Cerebellar cortex (tissue), 1 donor: ENCODE measurements around the gene PKD2L1.

Experiments
- DNase-seq: peaks from one replicate; pipeline ENCODE4 v3.0.0-alpha.2; 2015; ENCODE audit warnings: low spot score

PKD2L1 gene

DNA sequence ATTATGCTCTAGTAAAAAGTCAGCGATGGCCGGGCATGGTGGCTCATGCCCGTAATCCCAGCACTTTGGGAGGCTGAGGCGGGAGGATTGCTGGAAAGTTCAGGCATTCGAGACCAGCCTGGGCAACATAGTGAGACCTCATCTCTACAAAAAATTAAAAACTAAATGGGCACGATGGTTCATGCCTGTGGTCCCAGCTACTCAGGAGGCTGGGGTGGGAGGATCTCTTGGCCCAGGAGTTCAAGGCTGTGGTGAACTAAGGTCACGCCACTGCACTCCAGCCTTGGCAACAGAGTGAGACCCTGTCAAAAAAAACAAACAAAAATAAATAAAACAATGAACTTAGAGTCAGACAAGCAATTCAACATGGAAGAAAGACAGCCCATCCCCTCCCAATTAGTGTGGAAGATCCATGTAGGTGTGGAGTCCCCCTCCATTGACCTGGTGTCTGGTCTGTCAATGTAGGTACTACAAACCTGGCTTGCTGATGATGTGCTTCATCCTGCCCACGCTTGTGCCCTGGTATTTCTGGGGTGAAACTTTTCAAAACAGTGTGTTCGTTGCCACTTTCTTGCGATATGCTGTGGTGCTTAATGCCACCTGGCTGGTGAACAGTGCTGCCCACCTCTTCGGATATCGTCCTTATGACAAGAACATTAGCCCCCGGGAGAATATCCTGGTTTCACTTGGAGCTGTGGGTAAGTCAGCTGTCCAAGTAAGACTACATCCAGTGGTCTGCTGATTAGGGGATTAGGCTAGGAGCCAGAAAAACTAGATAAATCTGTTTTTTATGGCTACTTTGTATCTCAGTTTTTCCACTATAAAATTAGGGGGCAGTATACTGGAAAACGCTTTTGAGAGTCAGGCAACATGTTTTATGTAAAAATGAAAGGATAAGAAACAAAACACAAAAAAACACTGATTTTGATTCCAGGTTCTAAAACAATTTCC is 26.3 kb upstream of the PKD2L1 start:
- no peak for DNase-seq

DNA sequence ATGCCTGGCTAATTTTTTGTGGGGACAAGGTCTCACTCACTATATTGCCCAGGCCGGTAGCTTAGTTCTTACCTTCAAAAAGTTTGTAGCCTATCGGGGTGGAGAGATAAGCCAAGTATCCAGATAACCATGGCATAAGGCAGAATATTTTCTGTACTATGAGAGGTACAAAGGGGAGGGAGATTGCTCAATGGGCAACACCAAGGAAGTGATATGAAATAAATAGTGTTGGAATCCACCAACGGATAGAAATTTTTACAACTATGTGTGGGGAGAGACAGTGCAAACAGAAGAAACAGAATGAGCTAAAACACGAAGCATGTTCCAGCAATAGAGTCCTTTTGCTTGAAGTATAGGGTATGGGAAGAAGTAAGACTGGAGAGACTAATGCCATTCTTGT is 25.1 kb upstream of the PKD2L1 start:
- DNase-seq: no peak

DNA sequence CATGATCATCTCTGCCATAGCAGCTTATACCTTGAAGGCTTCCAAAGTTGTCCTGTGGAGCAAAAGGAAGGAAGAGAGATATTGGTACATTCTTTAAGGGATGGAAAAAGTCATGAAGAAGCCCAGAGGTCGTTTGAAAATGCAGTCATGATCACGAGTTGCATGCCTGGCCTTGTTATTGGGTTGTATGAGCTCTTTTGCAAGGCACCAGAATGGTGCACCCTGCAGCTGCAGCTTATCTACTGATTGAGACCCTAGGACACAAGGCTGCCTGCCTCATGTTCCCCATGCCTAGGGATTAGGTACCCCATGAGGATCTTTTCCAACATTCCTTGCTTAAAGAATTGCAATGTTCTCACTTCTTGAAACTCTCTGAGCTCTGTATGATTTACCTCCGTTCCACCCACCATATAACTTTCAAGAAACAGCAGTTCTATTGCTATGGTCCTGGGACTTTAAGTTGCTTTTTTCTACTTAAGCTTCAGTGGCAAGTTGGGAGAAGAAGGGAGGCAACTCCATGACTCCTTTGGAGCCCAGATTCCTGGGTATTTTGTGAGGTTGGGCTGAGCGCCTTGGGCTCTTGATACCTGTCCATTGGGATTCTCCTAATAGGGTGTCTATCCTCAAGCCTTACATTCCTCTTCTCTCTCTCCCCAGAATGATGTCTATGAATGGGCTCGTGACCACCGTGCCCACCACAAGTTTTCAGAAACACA is 23.9 kb upstream of the PKD2L1 start:
- DNase-seq: no peak

DNA sequence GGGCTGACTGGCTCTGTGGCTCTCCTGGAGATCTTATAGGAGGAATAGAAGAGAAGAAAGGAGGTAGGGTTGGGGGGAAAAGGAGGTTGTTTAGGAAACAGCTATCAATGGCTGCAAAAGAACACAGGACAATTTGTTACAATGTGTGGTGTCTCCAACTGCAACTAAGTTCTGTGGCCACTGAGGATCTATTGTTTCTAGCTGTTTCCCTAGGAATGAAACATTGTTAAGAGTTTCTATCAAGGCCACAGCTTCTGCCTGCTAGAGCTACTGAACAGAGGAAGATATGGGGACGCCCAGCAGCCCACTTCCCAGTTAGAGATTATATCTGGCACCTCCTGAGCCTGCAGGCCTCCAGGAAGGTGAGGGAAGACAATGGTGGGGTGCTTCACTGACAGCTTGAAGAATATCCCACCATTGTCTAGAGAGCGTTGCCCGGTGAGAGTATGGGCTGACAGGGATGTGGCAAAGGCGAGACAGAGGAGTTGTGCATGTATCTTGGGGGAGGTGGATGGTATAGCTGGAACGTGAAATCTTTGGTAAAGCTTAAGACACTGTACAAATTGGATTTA is 21.0 kb upstream of the PKD2L1 start:
- no peak for DNase-seq

DNA sequence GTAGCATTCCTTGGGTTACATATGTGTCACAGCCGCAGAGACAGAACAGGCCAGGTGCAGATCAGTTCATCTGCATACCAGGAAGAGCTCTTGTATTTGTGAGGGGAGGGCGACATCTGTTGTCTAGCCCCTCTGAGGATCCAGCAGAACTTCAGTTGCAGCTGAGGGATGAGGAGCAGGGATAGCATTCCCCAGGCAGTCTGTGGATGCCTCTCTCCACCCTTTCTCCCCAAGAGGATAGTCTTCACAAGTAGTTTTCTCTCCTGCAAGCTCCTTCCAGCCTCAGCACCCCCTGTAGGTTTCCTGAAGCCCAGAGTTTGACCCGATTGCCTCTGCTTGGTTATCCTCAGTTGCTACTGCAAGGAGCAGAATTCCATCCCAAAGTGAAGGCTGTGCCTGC is 19.6 kb upstream of the PKD2L1 start:
- no peak for DNase-seq

DNA sequence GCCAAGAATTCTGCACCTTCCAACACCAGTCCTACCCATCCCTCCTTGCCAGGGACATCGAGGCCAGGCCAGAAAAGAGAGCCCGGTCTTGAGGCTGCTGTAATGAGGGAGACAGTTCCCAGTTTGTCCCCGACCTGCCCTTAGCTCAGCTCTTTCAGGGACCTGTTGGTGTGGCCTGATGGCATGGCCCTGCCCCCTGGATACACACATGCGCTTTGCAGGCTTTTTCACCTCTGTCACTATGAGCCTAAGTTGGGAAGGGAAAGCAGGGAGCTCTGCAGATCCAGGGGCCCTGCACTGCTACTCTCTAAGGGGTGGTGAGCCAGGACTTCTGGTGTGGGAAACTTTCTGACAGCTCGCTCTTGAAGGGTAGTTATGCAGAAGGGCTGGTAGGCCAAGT is 19.1 kb upstream of the PKD2L1 start:
- no peak for DNase-seq

DNA sequence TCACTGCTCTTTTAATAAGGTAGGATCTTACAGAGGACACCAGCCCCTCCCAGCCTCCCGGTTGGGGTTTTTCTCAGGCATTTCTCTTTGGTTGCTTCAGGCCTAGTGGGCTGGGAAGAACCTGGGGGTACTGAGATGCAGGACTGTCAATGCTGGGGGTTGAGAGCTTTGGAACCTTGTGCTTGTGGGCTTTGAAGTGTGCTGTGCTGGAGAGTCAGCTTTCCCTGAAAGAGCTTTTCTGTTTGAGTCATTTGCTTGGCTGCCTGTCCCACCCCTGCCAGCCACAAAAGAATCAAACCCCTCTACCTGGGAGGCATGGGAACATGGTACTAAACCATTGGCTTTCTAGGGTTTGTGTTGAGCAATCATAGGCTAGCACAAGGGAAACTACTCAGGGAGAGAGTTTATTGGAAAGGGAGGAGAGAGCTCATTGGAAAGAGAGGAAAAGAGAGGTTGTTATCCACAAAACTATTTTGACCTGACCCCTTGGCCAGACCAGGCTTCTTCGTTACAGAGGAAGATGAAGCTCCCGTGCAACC is 18.4 kb upstream of the PKD2L1 start:
- no peak for DNase-seq

DNA sequence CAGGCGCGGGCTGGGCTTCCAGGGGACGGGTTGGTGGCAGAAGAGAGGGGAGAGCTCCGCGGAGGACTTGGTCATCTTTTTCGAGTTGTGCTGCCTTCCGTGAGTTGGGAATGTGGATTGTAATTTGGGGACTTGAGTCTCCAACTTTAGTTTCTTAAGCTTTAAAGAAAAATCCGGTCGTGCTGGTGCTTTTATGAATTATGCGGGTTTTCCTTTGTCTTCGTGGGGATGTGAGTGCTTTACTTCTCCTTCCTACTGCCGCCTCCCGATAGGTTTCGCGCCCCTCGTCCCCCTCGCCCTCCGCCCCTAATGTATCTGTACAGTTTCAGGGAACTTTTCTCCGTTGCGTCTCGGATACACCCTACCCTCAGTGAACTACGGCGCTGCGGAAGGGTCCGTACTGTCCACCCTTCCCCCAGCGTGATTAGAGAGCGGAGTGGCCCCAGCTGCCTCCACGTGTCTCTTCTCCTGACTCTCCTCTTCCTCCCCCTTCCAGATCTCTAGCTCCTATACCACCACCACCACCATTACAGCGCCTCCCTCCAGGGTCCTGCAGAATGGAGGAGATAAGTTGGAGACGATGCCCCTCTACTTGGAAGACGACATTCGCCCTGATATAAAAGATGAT is 17.7 kb upstream of the PKD2L1 start:
- DNase-seq: no peak

DNA sequence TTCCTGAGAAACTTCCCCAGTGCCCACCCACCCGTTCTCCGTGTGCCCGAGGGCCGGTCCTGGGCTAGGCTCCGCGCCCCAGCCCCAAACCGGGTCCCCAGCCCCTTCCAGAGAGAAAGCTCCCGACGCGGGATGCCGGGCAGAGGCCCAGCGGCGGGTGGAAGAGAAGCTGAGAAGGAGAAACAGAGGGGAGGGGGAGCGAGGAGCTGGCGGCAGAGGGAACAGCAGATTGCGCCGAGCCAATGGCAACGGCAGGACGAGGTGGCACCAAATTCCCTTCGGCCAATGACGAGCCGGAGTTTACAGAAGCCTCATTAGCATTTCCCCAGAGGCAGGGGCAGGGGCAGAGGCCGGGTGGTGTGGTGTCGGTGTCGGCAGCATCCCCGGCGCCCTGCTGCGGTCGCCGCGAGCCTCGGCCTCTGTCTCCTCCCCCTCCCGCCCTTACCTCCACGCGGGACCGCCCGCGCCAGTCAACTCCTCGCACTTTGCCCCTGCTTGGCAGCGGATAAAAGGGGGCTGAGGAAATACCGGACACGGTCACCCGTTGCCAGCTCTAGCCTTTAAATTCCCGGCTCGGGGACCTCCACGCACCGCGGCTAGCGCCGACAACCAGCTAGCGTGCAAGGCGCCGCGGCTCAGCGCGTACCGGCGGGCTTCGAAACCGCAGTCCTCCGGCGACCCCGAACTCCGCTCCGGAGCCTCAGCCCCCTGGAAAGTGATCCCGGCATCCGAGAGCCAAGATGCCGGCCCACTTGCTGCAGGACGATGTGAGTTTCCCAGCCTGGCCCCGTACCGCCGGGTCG is 16.9 kb upstream of the PKD2L1 start, which contains the start of gene SCD:
TSS of gene SCD (plus strand) at position 469 of the 803 bp plus-strand sequence. CDS start at position 741, 272 bp downstream.
- DNase-seq: peak; percentile 95

DNA sequence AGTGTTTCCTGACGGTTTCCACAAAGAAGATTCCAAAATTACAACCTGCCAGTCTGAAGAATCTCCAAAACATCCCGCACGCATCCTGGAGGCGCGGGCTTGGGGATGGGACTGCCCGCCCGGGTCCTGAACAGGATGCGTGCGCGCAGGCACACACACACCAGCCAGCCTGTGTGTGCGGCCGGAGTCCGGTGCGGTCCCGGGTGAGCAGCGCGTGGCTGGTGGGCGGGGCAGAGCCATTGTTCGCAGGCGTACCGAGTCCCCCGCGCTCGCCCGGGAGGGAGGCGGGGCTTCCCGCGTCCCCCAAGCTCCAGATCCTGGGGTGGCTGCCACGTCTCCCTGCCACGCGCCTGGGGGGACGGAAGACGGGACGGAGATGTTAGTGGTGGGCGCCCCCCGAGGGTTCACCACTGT is 16.3 kb upstream of the PKD2L1 start:
- peak; percentile 68 for DNase-seq

DNA sequence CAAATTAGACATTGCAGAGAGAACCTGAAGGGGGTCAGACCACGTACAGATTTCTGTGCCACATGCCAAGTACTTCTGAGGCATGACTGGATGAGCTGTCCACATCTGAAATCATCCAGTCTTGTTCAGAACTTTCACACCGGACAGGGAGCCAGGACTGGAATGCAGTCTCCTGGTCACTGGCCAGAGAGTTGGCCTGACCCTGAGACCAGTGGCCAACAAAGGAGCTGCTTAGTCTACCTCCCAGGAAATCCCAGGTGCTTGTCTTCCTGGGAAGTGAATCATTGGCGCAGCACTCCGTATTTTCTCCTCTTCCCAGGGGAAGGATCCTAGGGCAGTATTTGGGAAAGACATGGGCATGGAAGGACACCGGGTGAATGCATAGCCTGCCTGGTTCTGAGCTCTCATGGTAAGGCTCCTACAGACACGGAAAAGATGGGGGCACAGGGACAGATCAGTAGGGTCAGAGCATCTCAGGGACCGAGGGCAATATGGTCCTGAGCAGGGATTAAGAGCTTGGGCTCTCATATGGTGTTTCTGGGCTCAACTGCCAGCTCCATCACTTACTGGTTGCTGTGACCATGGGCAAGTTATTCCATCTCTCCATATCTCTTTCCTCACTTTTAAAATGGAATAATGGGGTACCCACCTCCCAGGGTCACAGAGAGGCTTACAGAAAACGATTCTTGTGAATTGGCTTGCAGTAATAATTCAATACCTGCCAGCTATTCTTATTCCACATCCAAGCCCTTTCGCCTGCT is 15.7 kb upstream of the PKD2L1 start:
- DNase-seq: peak; percentile 37

DNA sequence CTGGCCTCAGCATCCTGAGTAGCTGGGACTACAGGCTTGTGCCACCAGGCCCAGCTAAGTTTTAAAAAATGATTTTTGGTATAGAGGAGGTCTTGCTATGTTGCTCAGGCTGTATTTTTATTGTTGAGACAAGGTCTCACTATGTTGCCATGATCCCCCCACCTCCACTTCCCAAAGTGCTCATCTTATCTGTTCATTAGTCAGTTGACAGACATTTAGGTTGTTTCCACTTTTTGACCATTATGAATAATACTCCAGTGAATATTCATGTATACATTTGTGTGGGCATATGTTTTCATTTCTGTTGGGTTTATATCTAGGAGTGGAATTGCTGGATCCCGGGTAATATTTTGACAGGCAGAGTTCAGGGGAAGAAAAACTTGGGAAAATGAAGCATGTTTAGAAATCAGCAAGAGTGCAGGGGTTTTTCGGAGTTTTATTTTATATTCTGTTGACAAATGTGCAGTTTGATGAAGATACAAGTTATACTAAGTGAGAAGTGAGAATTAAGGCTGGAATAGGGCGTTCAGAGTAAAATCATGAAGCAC is 14.3 kb upstream of the PKD2L1 start:
- DNase-seq: no peak

DNA sequence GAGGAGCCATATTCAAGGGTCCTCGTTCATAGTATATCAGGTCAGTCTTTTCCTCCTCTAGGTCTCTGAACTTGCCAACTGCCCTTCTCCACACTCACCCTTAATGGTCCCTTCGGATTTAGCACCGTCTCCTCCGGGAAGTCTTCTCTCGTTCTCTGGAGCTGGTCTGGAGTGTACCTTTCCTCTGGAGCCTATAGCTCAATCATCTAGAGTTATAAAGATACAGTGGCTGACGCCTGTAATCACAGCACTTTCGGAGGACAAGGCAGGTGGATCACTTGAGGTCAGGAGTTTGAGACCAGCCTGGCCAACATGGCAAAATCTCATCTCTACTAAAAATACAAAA is 12.6 kb upstream of the PKD2L1 start:
- DNase-seq: no peak

DNA sequence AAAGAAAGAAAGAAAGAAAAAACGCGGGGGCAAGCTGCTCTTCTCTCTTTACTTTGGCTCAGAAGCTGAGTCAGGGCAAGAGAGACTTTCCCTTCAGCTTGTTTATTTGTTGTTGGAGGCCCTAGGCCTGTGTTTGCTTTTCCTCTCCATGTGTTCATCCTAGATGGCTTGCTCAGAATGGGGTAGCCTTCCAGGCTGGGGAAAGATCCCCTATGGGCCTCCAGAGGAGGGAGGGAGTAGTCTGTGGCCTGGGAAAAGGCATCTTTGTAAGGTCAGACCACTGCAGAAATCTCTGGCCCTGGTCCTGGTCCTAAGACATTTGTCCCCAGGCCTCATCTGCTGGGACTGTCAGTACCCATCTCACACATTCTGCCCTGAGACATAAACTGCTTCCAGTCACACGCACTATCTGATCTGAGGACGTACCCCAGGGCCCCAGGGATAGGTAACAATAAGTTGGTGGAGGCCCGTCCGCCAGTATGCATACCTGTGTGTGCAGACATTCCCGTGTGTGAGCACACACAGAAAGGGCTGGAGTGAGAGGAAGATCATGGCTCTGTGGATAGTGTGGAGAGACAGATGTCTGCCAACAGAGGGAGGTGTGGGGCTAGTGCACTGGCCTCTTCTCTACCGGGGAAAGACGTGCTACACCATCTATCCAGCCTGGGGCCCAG is 12.1 kb upstream of the PKD2L1 start:
- DNase-seq: peak; percentile 72

DNA sequence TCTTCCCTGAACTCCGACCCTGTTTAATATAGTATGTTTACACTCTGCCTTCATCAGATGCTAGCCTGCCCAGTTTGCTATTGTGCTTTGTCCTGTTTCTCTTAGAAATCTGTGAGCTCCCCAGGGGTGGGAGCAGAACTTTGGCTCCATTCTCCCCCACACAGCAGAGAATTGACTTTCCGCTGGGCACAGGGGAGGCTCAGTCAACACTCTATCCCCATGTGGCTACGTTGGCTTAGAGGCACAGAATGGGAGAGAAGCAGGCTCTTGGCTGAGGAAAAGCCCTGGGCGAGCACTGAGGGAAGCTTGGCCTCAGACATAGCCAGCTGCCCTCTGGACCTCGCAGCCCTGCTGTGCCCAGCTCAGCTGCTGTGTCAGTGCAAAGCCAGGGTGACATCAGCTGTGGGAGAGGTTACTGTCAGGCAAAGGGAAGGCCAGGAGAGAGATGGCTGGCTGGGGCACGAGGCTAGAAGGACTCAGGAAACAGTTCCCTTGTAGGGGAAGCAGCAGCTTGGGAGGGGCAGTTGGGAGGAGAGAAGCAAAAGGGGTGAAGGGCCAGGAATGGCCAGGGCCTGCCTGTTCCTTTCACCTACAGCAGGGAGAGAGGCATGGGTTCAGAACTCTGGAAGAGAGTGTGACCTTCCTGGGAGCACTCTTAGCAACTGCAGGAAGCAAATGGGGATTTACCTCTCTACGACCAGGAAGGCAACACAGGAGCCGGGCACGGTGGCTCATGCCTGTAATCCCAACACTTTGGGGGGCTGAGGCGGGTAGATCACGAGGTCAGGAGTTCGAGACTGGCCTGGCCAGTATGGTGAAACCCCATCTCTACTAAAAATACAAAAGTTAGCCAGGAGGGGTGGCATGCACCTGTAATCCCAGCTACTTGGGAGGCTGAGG is 11.2 kb upstream of the PKD2L1 start:
- no peak for DNase-seq

DNA sequence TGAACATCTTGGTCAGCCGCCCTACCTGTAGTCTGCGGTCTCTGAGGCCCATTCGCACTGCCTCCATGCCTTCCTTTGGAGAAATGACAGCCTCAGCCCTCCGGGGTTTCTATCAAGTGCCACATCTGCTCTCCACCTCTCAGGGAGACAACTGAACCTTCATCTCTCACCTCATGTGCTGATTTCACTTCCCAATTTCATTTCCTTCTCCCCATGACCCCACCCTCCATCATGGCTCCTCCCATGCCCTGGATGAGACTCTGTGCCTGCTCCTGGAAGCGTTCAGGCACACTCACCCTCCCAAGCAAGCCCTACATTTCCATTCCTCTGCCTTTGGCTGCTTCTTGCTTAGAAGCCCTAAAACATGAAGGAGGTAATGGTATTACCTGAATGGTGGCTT is 9.2 kb upstream of the PKD2L1 start:
- no peak for DNase-seq

DNA sequence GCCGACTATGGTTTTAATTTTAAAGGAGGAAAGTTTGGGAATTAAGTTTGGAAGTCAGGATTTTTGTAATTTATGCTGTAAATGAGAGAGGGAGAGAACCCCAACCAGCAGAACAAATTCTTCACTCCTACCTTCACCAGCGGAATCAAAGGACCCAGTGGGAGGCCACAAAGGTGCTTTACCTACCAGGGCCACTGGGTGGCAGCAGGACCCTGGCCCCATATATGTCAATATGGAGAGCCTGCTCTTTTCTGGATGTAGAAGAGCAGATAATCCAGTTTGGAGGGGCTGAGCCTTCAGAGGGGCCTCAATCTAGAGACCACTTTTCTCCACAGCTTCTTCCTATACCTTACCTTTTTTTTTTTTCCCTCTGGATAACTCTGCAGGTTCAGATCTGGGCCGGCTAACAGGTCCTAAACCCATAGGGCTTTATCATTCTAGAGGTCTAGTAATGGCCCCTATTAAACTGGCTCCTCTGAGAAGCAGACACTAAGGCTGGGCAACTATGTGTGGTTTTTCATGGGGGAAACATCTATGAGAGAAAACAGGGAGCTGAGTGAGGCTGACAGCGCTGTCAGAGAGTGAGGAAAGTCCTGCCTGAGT is 8.5 kb upstream of the PKD2L1 start:
- peak; percentile 76 for DNase-seq

DNA sequence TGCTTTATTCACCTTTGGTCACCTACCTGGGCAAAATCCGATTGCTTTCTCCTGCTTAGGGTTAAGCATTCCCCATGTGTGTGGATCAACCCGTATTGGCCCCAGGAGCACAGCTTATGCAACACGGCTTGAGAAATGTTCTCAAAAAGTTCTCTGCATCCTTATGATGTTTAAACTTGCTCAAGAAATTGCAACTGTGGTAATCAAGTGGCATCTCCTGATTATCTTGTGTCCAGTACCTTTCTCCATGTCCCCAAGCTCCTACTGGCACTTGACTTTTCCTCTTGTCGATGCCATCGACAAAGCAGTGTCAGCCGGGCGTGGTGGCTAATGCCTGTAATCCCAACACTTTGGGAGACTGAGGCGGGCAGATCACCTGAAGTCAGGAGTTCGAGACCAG is 4.7 kb upstream of the PKD2L1 start:
- DNase-seq: no peak
